ENCODE results near the gene NOP14. TPM values are rescaled to one million over a fixed set of nuclear protein-coding genes. Genes with fewer than 3 reads are reported as not detected.

The NOP14 gene
- total and polyA plus RNA-seq, 2 experiments from 2014 or later, result 29.9 to 38.7 TPM

- no peaks in the 10 kb centered on the region for H3K9me3 Mint-ChIP-seq
- peaks cover 23% of the 10 kb centered on the region for H3K27me3 Mint-ChIP-seq (ENCODE audit: insufficient read depth, low read depth, poor library complexity)
- H3K4me3 ChIP-seq, result no peak overlapping the region
- TF ChIP-seq ZNF114 (CRISPR knock-in tag; IDR thresholded peaks at IDR 0.05), result no peak
- TF ChIP-seq ETS1 (IDR thresholded peaks at IDR 0.05), result no peak
- no peak for TF ChIP-seq ZNF331 (CRISPR knock-in tag; IDR thresholded peaks at IDR 0.05; ENCODE audit: low read depth)
- TF ChIP-seq EZH2phosphoT487 (IDR thresholded peaks at IDR 0.05; ENCODE audit: unreplicated experiment), result no peak
- TF ChIP-seq NANOG (IDR thresholded peaks at IDR 0.05; ENCODE audit: borderline replicate concordance), result no peak
- TF ChIP-seq REST (IDR thresholded peaks at IDR 0.05; ENCODE audit: unreplicated experiment), result no peak
- TF ChIP-seq EZH2 (IDR thresholded peaks at IDR 0.05; ENCODE audit: low read depth, unreplicated experiment), result no peak
- no peak for TF ChIP-seq ZNF462 (CRISPR knock-in tag; IDR thresholded peaks at IDR 0.05)
- TF ChIP-seq CREB1 (CRISPR knock-in tag; IDR thresholded peaks at IDR 0.05; ENCODE audit: low read depth), result no peak
- TF ChIP-seq STAT1 (IDR thresholded peaks at IDR 0.05; ENCODE audit: unreplicated experiment), result no peak
- no peak for TF ChIP-seq POLR2AphosphoS5 (IDR thresholded peaks at IDR 0.05; ENCODE audit: low read depth)
- no peak for TF ChIP-seq JUNB (IDR thresholded peaks at IDR 0.05; ENCODE audit: unreplicated experiment)
- TF ChIP-seq CTCF (conservative IDR thresholded peaks at IDR 0.05; ENCODE audit: low read depth in 2 of 2), result no peak
- no peak overlapping the region for H3K27ac ChIP-seq (ENCODE audit: low read depth)
- H3K36me3 Mint-ChIP-seq (ENCODE audit: low read depth), result peaks cover 90% of the 10 kb centered on the region
- H3K79me2 ChIP-seq (replicated peaks; ENCODE audit: insufficient read depth), result peaks cover 19% of the 10 kb centered on the region
- no peak overlapping the region for H2AFZ ChIP-seq
- no peaks in the 10 kb centered on the region for H3K27me3 ChIP-seq (ENCODE audit: insufficient read depth)
- H3K4me3 Mint-ChIP-seq, result no peak overlapping the region
- no peak overlapping the region for H3K4me2 ChIP-seq
- peaks cover 23% of the 10 kb centered on the region for H4K20me1 ChIP-seq (replicated peaks; ENCODE audit: insufficient read depth)
- H3K4me1 Mint-ChIP-seq, result peaks cover 22% of the 10 kb centered on the region
- no peak overlapping the region for H3K27ac Mint-ChIP-seq
- H3K36me3 ChIP-seq (ENCODE audit: insufficient read depth), result peaks cover 40% of the 10 kb centered on the region
- H3K4me1 ChIP-seq (ENCODE audit: insufficient read depth), result peaks cover 4% of the 10 kb centered on the region; the same call in 1 of the 2 replicates
- peaks cover 32% of the 10 kb centered on the region; the same call in 1 of the 2 replicates for H3F3A ChIP-seq (replicated peaks; ENCODE audit: low read depth)
- no peak for ATAC-seq
- H3K9me2 ChIP-seq (ENCODE audit: insufficient read depth), result no peaks in the 10 kb centered on the region
- DNase-seq (ENCODE audit: low spot score), result no peak
Measured at GRCh38 chr4:2939383-2940243, 23.6 kb downstream of the NOP14 start.

Data from GM23338 (cell line).